GM19099 (cell line): ENCODE measurements around the gene TMEM163.

Source experiments
- POLR2A ChIP-seq: IDR thresholded peaks from 3 replicates; pipeline ENCODE4 v1.6.1; 2011; ENCODE audit warnings: low read depth; ENCODE audit not compliant: insufficient read length; ENCODE audit errors: extremely low read depth

Gene TMEM163

GRCh38 chr2:134663451-134664450 is 55.0 kb downstream of the TMEM163 start:
- TF ChIP-seq POLR2A, result no peak

GRCh38 chr2:134662751-134663150 is 56.0 kb downstream of the TMEM163 start:
- no peak for TF ChIP-seq POLR2A

GRCh38 chr2:134660626-134661402 is 58.0 kb downstream of the TMEM163 start:
- no peak for TF ChIP-seq POLR2A

- TF ChIP-seq POLR2A, result no peak
These were observed 59.1 kb downstream of the TMEM163 start for GRCh38 chr2:134659724-134660123.

GRCh38 chr2:134657650-134658250 is 61.0 kb downstream of the TMEM163 start:
- no peak for TF ChIP-seq POLR2A

GRCh38 chr2:134648586-134648985 is 70.2 kb downstream of the TMEM163 start:
- no peak for TF ChIP-seq POLR2A

- TF ChIP-seq POLR2A, result no peak
These were observed 71.1 kb downstream of the TMEM163 start for GRCh38 chr2:134647607-134648256.

- no peak for TF ChIP-seq POLR2A
These were observed 75.9 kb downstream of the TMEM163 start for GRCh38 chr2:134642938-134643337.

GRCh38 chr2:134640494-134640893 is 78.3 kb downstream of the TMEM163 start:
- TF ChIP-seq POLR2A, result no peak

- TF ChIP-seq POLR2A, result no peak
These were observed 79.5 kb downstream of the TMEM163 start for GRCh38 chr2:134639265-134639664.

- no peak for TF ChIP-seq POLR2A
These were observed 82.1 kb downstream of the TMEM163 start for GRCh38 chr2:134636714-134637113.

- no peak for TF ChIP-seq POLR2A
These were observed 84.6 kb downstream of the TMEM163 start for GRCh38 chr2:134634054-134634753.

- no peak for TF ChIP-seq POLR2A
These were observed 88.2 kb downstream of the TMEM163 start for GRCh38 chr2:134630504-134631159.

GRCh38 chr2:134628453-134628852 is 90.3 kb downstream of the TMEM163 start:
- TF ChIP-seq POLR2A, result no peak
